ENCODE results near the gene CLDN15.

CLDN15 gene

GRCh38 chr7:101269664-101270063 lies 32.1 kb upstream of the CLDN15 start:
- TF ChIP-seq CTCF (IDR thresholded peaks at IDR 0.05) = no peak

- no peak for TF ChIP-seq CTCF (IDR thresholded peaks at IDR 0.05)
Measured at GRCh38 chr7:101265622-101266516, 28.3 kb upstream of the CLDN15 start.

GRCh38 chr7:101258243-101258731 lies 20.7 kb upstream of the CLDN15 start:
- no peak for TF ChIP-seq CTCF (IDR thresholded peaks at IDR 0.05)

- TF ChIP-seq CTCF (IDR thresholded peaks at IDR 0.05) = no peak
Measured at GRCh38 chr7:101255796-101256195, 18.2 kb upstream of the CLDN15 start.

GRCh38 chr7:101251871-101252659 lies 14.5 kb upstream of the CLDN15 start:
- no peak for TF ChIP-seq CTCF (IDR thresholded peaks at IDR 0.05)

GRCh38 chr7:101250324-101250723 lies 12.7 kb upstream of the CLDN15 start:
- TF ChIP-seq CTCF (IDR thresholded peaks at IDR 0.05) = no peak

GRCh38 chr7:101248276-101248675 lies 10.7 kb upstream of the CLDN15 start:
- TF ChIP-seq CTCF (IDR thresholded peaks at IDR 0.05) = no peak

All from LNCAP (cell line).